NK-92 (cell line): Measurements from ENCODE around the gene PLEKHA4.

ENCODE experiments used
- DNase-seq: peaks from one replicate; lab custom pipeline; 2025; ENCODE audit not compliant: unreplicated experiment; lab: John Stamatoyannopoulos, UW

Gene PLEKHA4

DNA sequence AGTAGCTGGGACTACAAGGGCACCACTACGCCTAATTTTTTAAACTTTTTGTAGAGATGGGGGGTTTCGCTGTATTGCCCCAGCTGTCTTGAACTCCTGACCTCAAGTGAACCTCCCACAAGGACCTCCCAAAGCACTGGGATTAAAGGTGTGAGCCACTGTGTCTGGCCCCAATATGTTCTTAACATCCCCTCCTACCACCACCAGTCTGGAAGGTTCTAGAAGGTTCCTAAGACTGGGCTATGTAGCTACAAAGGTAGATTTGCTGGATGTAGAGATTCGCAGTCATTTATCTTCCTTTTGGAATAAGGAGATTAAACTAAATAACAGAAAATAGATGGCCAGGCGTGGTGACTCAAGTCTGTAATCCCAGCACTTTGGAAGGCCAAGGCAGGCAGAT, 37.5 kb downstream of the PLEKHA4 start:
- no peak for DNase-seq

DNA sequence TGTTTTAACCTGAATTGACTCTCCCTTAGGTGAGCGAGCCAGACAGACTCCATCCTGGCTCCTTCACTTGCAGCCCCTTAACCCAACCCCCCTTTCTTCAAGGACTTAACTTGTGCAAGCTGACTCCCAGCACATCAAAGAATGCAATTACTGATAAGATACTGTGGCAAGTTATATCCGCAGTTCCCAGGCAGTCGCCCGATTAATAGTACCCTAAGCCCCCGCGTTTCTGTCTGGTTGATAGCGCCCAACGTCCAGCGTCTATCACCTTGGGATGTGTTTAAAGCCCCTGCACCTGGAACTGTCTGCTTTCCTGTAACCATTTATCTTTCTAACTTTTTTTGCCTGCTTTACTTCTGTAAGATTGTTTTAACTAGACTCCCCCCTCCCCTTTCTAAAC, 38.3 kb downstream of the PLEKHA4 start:
- no peak for DNase-seq

DNA sequence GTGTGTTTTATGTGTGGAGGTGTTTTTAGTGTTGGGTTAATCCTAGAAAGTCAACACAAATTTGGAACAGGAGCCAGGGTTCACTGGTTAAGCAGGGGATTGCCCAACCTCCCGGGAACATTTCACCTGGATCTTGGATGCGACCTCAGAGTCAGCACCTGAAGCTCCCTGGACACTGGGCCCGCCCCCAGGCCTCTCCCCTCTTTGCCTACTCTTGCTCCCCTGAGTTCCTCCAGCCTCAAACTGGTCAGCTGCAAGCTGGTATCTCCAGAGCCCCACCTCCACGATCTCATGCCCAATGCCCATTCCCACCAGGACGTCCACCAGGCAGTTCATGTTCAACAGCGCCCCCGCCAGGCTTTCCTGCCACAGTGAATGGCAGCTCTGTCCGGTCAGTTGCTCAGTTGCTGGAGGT, 41.8 kb downstream of the PLEKHA4 start:
- no peak for DNase-seq

DNA sequence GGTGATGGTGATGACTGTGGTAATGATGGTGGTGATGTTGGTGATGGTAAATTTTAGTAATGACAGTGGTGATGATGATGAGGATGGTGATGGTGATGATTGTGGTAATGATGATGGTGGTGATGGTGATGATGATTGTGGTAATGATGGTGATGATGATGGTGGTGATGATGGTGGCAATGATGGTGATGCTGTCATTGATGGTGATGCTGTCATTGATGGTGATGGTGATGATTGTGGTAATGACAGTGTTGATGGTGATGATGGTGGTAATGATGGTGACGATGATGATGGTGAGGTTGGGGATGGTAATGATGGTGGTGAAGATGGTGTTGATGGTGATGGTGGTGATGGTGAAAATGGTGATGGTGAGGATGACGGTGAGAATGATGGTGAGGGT, 45.9 kb downstream of the PLEKHA4 start:
- DNase-seq, result no peak

DNA sequence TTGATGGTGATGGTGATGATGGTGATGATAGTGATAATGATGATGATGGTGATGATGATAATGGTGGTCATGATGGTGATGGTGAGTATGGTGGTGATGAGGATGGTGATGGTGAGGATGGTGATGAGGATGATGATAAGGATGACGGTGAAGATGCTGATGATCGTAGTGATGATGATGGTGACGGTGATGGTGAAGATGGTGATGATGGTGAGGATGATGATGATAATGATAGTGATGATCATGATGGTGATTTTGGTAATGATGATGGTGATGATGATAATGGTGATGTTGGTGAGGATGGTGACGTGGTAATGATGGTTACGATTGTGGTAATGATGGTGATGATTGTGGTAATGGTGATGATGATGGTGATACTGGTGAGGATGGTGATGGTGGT, 46.8 kb downstream of the PLEKHA4 start:
- no peak for DNase-seq

DNA sequence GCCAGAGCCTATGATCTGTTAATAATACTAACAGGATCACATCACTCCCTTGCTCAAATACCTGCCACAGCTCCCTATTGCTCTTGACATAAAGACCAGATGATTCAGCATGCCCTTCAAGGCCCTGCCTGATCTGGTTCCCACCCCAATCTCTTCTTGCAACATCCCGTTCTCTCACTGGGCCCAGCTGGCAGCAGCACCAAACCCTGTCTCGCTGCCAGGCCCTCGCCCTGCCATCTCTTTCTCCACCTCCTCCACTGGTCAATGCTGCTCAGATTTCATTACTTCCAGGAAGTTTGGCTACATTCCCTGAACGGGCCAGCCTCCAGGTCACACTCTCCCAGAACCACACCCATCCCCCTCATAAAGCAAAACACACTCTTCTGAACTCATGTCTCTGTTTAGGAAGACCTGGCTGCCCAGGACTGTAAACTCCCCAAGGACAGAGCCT, 49.0 kb downstream of the PLEKHA4 start:
- no peak for DNase-seq

DNA sequence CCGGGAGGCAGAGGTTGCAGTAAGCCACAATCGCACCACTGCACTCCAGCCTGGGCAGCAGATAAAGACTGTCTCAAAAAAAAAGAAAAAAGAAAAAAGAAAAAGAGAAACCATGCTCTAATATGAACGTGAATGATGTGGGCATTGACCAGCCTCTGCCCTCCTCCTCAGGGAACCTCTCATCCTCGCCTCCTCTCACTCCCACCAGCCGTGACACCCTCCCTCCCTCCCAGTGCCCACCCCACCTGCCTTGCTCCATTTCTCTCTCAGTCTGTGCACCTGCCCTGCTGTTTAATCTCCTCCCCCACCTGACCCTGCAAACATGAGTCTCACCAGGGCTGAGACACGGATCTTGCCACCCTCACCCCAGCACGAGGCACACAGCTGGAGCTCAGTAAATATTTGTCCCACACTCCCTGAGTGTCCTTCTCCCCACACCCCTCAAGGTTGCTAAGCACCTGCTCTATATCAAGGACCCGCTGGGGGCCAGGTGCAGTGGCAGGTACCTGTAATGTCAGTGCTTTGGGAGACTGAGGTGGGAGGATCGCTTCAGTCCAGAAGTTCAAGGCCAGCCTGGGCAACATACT, 50.1 kb downstream of the PLEKHA4 start:
- DNase-seq, result no peak

DNA sequence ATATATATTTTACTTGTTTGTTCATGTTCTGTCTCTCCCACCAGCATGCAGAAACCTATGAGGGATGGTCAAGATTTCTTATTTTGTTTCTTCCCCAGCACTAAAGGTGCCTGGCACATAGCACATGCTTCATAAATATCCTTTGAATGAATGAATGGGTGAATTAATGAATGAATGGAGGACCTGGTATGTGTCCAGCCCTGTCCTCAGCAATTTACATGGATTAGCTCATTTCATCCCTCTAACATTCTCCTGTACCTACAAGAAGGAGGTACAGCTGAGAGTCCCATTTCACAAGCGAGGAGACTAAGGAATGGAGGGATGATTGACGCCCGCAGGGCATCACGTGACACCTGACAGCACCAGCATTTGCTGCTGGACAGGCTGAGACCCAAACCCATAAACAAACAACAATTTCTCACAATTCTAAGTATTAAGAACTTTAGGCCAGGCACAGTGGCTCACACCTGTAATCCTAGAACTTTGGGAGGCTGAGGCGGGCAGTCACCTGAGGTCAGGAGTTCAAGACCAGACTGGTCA, 50.8 kb downstream of the PLEKHA4 start:
- no peak for DNase-seq

DNA sequence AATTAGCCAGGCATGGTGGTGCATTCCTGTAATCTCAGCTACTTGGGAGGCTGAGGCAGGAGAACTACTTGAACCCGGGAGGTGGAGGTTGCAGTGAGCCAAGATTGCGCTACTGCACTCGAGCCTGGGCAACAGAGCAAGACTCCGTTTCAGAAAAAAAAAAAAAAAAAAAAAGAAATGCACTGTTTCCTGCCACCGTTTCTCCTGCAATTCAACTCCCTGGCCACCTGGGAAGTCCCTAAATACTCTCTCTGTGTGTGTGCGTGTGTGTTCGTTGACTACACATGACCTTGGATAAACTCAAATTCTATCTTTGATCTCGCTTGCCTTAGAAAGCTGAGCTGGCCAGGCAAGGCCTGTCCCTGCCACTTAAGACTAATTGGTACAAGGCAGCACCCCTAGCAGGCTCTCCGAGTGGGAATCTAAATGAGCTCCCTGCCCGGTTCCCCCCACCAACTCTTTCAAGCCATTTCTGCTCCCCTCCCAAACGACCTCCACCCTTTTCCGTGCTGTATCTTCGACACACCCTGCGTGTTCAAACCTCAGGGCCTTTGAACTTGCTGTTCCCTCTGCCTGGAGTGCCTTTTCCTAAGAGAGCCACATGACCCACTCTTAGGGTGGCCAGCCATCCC, 52.4 kb downstream of the PLEKHA4 start:
- DNase-seq, result no peak

DNA sequence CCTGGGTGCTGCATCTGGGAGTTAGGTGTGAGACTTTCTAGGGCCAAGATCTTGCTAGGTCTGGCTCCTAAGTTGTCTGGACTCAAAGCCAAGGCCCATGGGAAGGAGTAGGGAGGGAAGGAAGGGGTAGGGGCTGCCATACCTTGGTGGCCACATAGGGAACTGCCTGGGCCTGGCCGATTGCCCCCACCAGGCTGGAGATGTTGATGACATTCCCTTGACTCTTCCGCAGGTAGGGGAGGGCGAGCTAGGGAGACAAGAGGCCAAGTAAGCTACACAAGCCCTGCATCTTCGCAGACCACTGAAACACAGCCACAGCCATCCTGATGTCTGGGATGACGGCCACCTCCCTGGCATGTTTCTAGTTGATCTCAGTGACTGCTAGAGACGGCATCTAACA, 53.5 kb downstream of the PLEKHA4 start:
- DNase-seq, result no peak

DNA sequence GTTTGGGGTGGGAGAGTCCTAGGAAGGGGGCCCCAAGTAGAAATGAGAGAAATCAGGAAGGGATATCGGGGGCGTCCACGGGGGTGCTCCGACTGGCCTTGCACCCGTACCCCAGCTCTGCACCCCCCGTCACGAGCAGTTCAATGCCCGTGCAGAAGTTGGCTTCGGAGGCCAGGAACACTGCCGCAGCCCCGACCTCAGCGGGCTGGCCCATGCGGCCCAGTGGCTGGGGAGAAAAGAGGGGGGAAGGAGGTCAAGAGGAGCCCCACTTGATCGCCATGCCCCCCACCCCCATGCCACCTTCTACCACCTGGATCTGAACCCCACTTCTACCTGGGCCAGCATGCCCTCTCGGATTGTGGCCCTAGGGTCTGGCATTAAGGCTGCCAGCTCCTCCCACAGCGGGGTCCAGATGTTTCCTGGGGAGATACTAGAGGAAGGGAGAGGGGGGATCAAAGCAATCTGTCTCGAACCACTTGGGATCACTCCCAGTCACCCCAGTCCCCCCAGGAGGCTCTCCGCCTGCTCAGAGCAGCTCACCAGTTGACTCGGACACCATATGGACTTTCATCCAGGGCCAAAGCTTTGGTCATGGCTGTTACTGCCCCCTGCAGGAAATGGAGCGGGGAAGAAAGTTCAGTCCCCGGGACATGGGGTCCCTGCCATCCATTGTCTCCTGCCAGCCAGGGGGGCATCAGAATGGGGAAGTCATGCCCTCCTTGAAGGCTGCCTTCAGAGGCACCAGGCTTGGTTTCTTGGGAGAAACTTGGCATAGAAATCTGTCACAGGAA, 55.1 kb downstream of the PLEKHA4 start:
- DNase-seq, result no peak

DNA sequence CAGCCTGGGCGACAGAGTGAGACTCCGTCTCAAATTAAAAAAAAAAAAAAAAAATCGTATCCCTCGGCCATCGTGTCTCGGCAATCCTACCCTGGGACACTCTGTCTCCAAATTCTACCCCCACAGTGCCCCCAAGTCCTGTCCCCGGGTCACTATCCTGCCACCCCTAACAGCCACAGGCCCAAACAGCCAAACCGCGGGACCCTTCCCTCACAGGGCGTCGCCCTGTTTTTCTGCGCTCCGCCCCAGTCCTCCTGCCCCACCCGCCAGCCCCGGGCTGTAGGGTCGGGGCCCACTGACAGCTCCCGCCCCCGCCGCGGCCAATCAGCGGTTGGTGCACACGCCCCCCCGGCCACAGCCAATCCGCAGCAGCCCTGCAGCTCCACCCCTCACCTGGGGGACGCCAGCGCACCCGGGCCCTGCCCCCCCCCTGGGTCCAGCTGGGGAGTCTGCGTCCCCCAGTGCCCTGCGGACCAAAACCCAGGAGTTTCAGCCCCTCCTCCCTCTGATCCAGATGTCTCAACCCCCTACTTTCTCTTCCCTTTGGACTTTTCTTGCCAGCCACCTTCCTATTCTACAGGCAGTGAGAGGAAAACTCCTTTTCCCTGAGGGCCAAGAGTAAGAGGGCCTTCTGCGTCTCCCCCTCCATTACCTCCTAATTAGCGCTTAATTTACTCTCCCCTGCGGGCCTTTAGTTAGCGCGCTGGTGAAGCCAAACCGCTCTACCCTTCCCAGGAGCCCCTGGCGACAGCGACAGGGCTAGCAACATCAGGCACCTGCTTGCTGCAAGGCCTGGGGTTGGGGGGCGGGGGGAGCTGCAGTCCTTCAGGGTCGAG, 56.1 kb downstream of the PLEKHA4 start:
- no peak for DNase-seq

DNA sequence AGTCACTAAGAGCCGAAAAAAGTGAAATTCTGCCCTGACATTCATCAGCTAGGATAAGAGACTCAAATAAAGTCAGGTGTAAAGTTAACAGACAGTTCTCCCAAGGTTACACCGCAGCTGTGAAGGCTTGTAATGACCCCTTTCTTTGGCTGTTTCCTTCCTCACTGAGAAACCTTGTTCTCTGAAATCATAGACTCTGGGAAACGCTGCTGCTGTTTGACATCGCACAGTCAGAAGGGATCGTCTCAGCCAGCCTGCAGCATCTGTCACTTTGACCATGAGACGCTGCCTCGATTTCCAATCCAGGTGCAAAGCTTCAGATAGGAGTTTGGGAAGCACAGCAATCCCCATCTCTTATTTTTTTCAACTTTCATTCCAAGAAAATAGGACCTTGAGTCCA, 58.3 kb downstream of the PLEKHA4 start:
- DNase-seq, result no peak

DNA sequence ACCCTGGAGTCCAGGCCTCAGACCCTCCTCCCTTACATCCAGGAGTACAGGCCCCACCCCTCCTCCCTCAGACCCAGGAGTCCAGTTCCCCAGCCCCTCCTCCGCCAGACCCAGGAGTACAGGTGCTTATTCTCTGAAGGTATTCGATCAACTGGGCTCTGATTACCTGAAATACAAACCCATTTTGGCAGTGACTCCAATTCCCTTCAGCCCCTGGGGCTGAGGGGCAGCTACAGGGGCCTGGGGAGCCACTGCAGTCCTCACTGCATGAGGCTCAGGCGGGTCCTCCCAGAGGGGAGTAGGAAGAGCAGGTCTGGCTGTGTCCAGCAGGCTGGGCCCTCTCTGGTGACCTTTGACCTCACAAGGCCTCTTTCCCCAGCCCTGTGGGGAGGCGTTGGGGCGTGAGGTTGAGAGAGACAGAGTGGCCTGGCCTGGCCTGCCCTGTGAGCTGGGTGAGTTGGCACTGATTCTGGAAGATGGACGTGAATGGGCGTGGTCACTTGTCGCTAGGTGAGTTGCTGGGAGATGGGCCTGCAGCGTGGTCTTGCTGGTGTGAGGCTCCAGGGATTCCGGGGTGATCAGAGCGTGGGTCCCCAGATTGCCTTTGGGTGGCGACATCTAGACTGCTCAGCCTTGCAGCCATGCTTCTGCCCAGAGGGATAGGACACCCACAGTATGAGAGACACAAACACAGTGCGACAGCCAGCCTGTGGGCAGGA, 60.7 kb downstream of the PLEKHA4 start:
- DNase-seq, result no peak

DNA sequence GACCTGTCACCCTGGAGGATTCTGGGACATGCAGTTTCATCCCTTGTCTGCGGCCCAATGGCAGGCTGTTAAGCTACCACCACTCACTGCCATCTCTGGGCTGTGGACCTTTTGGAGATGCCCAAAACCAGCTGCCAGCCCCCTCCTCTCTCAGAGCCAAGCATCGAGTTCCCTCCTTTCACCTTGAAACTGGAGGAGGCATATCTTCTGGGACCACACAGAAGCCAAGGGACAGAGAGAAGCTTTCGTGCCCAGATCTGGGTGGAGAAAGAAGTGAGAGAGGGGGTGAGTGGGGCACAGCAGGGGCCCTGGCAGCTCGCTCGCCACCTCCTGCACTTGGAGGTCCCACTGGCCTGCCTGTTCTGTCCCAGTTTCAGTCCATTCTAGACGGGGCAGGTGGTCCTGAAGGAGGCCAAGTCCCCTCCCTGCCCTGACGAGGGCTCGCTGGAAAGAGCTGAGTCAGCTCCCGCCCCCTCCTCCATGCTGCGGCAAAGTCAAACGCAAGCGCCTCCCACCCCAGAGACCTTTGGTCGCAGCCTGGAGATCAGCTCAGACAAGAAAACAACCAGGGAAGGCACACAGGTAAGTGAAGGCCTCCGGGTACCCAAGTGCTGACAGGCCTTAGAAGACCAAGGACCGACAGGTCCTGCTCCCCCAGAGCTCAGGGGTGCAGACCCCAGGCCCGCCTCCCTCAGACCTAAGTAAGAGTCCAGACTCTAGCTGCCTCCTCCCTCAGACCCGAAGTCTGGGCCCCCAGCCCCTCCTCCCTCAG, 61.4 kb downstream of the PLEKHA4 start:
- no peak for DNase-seq

DNA sequence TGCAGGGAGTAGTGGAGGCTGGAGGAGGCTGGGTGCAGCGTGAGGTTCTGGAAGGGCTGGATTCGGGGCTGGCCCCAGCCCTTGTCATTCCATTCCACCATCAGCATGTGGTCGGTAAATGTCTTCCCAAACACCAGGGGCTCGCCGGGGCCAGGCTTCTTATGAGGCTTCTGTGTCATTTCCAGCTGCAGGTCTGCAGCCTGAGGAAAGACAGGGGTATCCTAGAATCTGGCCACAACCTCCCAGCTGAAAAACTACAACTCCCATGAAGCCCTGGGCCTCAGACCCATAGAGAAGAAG, 61.9 kb downstream of the PLEKHA4 start:
- no peak for DNase-seq

DNA sequence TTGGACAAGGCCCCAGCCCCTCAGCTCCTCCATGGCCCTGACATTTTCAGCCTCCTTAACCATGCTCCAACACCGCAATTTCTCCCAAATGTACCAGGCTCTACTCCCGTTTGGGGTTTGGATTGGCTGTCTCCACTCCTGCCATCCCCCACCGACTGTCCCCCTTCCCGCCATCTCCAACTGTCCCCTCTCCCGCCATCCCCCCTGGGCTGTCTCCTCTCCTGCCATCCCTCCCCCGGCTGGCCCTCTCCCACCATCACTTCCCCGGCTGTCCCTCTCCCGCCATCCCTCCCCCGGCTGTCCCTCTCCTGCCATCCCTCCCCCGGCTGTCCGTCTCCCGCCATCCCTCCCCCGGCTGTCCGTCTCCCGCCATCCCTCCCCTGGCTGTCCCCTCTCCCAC, 63.0 kb downstream of the PLEKHA4 start:
- DNase-seq, result no peak

DNA sequence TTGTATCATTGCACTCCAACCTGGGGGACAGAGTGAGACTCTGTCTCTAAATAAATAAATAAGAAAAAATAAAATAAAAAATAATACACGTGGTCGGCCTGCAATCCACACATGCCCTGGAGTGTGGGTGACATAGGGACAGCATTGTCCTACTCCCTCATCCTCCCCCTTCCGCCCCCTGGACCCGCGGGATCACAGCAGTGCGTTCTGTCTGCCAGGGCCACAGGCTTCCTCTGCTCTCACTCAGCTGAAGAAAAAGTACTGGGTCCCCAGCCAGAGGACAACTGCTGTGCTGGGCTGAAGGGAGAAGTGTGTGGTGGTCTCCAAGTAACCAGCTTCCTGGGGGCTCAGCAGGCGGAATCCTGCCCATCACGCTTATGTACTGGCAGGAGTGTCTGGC, 63.9 kb downstream of the PLEKHA4 start:
- no peak for DNase-seq

DNA sequence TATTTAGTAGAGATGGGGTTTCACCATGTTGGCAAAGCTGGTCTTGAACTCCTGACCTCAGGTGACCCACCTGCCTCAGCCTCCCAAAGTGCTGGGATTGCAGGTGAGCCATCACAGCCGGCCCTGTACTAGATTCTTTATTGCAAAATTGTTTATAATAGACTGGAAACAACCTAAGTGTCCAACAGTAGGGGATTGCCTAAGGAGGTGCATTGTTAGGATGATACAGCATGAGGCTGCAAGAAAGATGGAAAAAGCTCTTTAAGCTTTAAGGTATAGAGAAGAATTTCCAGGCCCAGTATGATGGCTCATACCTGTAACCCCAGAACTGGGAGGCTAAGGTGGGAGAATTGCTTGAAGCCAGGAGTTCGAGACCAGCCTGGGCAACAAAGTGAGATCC, 65.8 kb downstream of the PLEKHA4 start:
- DNase-seq, result no peak
